GM19452 (cell line): ENCODE data around the gene B3GNT3.

Source experiments
- ATAC-seq: cut with Tn5 transposase; IDR thresholded peaks from one replicate; pipeline ENCODE4 v1.9.1; 2021; ENCODE audit not compliant: unreplicated experiment

The B3GNT3 gene

DNA sequence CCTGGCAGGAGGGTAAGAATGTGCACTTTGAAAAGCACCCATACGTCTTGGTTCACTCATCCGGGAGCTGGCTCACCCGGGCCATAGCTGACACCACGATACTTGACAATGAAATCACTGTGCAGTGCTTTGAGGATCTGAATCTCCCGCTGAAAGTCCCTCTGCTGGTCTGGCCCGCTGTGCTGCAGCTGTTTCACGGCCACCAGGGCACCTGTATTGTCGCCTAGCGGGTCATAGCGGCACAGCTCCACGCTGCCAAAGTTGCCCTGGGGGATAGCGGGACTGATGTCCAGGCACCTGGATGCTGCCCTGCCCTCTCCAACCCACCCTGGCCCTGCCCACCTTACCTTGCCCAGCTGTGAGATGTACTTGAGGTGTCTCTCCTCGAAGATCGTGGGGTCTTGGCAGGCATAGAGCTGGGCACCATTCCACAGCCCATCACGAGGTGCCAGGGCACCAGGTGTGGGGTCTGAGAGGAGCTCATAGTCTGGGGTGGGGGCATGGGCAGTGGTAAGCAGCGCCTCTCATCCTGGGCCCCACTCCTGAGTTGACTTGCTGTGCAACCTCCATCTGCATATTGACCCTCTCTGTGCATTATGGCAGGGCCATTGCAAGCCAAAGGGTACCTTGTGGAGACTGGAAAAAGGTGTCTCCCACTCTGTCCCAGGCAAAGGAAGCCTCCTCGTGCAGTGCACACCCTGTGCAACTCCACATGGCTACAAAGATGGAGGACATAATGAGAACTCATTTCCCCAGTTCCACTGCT lies 37.7 kb downstream of the B3GNT3 start:
- no peak for ATAC-seq

DNA sequence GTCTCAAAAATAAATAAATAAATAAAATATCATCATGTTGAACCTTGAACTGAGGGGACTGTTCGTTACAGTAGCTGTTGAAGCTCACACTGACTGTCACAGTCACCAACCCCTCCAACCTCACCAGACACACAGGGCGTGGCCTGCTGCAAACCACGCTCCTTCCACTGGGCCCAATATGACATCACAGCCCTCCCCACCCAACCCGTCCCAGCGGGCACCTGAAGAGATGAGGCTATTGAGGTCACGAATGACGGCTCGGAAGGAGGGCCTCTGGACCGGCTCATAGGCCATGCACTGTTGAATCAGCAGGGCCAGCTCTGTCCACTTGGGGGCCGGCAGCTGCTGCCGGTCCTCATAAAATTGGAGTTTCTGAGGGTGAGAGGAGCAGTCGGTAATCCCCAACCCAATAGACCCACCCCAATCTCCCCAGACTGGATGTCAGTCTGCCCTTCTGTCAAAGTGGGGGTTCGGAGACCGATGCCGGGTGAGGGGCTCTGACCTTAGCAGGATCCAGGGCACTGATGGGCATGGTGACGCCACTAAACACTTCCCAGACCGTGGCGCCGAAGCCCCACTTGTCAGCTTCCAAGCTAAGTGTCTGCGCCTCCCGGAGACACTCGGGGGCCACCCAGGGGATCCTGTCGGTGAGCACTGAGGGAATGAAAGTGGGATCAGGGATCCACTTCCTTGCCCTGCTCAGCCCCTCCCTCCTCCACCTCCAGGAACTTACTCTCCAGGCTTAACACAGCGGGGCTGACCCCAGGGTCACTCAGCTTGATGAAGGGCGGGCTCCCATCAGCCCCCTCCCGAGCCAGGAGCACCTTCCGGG lies 39.6 kb downstream of the B3GNT3 start:
- no peak for ATAC-seq

GRCh38 chr19:17835182-17836006 lies 40.5 kb downstream of the B3GNT3 start:
- no peak for ATAC-seq

- ATAC-seq, result no peak
Observed at GRCh38 chr19:17836530-17836929, 41.6 kb downstream of the B3GNT3 start.

- no peak for ATAC-seq
Observed at GRCh38 chr19:17837972-17838371, 43.0 kb downstream of the B3GNT3 start.

GRCh38 chr19:17840019-17840418 lies 45.1 kb downstream of the B3GNT3 start:
- ATAC-seq, result no peak

DNA sequence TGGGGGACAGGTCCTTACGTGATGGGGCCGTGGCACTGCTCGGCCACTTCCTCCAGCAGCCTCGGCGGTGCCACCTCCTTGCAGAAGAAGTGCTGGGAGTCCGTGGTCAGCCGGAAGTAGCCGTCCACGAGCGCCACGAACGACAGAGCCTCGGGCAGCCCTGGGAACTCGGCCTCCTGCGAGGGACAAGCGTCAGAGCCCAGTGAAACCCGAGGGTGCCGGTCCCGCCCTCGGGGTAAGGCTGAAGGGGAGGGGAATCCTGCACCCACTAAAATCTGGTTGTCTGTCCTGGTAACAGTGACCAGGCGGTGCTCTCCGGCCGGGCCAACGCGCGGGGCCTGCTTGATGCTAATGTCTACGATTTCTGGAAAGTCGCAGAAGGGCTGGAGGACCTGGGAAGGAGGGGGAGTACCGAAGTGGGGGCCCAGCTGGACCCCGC lies 46.5 kb downstream of the B3GNT3 start:
- no peak for ATAC-seq

DNA sequence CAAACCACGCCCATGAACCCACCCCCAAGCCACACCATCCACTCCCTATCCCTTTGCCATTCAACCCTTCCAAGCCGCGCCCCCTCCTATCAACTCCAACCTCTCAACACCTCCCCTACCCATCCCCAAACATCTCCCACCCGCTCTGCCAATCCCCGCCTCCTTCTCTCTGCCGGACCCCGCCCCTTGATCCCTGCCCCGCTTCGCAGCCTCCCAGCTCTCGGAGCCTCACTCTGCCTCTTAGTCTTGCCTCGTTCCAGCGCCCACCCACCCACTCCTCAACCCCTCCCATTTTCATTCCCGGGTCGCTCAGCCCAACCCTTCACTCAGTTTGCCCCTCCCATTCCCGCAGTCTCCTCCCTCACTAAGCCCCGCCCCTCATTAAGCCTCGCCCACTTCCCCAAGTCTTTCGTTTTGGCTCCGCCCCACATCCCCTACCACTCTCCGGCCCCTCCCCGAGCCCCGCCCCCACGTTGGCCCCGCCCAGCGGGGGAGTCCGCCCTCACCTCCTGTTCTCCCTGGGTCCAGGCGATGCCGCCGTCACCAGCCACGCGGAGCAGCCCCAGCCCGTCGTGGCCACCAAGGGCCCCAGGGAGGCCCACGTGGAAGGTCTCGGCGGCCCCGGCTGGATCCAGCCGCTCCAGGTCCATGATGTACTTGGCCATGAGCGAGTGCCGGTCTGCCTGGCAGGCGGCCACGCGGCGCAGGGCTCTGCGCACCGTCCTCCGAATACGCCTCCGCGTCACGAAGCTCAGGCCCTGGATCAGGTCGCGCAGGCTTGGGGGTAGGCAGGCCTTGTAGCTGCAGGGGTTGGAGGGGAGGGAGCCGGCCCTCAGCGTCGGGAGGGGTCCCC lies 47.1 kb downstream of the B3GNT3 start:
- no peak for ATAC-seq

- ATAC-seq, result no peak
Observed at GRCh38 chr19:17842663-17843291, 47.8 kb downstream of the B3GNT3 start.

DNA sequence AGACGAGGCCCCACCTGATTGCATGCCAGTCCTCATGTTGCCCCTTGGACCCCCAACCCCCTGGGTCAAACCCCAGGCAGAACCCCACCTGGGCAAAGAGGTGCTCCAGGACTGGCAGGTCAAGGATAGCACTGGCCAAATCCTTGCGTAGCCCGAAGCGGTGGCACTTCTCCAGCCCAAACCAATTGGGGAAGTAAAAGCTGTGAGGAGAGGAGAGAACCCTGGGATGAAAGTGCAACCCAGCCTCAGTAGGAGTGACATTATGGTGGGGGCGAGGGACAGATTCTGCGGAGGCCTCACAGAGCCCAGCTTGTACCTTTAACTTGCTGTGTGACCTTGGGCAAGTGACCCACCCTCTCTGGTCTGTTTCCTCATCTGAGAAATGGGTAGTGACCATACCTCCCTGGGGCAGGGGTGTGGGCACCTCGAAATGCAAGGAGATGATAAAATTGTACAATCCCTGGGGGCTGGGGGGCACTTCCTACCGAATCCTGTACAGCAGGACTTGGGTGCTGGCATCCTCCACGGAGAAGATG lies 48.4 kb downstream of the B3GNT3 start:
- no peak for ATAC-seq

- no peak for ATAC-seq
Observed at GRCh38 chr19:17843908-17844490, 49.1 kb downstream of the B3GNT3 start.

DNA sequence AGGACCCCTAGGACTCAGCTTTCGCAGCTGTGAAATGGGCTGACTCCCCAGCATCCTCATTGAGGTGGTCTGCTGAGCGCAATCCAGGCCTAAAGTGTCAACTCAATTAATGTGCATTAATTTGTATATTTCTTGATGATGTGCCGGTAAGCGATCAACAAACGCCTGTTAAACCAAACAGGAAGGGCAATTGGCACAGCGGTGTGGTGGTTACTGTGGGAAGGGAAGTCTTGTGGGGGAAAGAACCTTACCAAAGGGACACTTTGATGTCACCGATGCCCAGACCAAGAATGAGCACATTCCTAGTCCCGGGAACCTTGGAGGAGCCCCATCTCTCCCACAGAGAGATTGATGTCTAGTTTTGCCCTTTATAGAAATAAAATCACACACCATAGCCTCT lies 51.2 kb downstream of the B3GNT3 start:
- no peak for ATAC-seq

DNA sequence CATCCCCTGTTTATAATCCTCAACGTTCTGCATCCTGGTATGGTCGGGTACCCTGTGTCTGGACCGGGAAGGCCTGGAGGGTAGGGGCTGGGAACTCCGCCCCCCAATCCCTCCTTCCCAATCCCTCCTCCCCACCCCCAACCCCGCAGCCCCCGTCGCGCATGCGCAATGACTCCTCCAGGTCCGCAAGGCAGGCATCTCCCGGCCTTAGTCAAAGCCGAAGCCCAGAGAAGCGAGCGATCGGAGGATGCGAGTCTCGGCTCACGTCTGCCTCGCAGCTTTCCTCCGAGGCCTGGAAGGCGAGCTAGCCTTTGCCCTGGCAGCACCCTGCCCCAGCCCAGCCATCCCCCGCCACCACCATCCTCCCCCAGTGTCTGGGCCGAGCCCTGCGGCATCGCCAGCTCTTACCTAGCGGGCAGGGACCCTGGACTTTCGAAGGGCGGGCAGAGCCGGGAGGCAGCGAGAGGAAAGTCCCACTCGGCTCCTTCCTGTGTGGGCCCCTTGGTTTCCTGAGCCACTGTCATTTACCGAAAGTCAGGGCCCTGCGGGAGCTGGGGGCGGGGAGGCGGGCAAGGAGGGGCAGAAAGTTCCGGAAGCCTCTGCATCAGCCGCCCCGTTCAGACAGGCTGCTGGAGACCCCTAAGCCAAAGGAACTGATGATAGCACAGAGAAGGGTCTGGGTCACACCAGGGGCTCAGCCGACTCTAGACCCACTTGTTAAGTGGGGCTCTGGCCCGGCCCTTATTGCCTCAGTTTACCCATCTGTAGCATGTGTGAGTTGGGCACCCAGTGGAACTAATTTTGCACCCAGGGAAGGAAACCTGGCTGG lies 52.8 kb downstream of the B3GNT3 start, which contains the start of gene JAK3:
TSS of gene JAK3 (minus strand) at position 445 of the 829 bp plus-strand sequence. CDS start 3,565 bp downstream, outside the sequence.
- peak; percentile 57 for ATAC-seq

DNA sequence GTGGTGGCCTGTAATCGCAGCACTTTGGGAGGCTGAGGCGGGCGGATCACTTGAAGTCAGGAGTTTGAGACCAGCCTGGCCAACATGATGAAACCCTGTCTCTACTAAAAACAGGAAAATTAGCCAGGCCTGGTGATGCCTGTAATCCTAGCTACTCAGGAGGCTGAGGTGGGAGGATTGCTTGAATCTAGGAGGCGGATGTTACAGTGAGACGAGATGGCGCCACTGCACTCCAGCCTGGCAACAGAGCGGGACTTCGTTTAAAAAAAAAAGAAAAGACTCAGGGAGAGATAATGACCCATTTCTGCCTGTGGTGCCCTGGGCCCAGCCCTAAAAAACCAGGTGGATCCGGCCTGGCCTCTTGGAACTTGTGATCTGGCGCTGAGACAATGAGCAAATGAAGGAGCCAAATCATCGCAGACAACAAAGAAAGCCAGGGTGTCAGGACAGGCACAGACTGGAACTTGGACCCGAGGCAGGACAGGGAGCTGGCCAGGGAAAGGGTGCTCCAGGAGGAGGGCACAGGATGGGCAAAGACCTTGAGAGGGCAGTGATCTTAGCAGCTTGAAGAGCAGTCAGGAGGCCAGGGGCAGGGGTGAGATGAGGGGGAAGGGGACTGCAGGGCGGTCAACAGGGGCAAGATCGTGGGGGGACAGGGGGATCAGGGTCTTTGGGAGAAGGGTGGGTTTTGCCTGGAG lies 53.8 kb downstream of the B3GNT3 start:
- ATAC-seq, result no peak

DNA sequence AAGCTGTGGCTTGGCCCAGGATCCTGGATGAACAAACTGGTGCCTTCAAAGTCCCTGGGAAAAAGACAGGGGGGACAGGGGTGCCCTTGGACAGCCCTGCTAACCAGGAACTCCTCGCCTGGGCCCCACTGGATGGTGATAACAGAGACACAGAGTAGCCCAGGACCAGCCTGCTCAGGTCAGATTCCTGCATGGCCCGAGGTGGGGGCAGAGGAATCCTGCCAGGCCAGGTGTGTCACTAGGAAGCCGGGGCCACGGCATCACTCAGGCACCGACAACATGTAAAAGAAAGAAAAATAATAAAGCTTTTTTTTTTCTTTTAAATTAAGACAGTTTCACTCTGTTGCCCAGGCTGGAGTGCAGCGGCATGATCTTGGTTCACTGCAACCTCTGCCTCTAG lies 59.1 kb downstream of the B3GNT3 start:
- ATAC-seq, result no peak

DNA sequence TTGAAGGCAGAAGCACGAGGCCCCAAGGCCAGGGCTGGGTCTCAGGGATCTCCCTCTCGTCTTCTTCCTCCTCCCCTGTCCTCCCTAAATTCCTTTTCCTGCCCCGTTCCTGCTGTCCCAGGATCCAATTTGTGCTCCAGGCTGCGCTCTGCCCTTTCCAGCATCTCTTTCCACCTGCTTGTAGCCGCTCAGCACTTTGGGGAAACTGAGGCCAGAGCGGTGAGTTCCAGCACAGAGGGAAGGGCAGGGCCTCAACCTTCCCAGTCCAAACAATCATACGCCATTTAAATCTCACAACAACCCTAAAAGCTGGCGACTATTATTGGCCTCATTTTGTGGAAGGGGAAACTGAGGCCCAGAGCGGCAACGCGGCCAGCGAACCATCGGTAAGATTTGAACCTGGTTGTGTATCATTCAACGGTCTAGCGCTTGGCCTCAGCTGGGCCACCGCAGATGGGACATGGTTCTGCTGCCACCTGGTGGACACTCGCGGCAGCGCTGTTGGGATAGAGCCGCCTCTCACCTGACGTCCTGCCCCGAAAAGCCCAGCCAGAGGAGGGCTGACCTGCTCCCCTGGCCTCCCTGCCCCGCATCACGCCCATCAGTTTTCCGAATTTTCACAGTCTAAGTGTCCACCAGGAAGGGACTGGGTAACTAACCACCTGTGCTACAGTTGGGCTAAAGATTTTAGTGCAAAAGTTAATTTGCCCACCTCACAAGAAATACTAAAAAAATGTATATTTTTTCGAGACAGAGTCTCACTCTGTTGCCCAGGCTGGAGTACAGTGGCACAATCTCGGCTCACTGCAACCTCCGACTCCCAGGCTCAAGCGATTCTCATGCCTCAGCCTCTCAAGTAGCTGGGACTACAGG lies 60.6 kb downstream of the B3GNT3 start:
- ATAC-seq, result no peak
